LNCaP clone FGC (cell line): ENCODE results near the gene MFN2.

ENCODE experiments used
- DNase-seq: peaks from one replicate; pipeline ENCODE4 v3.0.0-alpha.2; 2011; ENCODE audit warnings: low read depth
- H3K4me3 ChIP-seq: 2 replicates; pipeline ENCODE4 v1.5.1; 2011; ENCODE audit warnings: mild to moderate bottlenecking, low read depth, low read length, control low read depth
- CTCF ChIP-seq: IDR thresholded peaks from 2 replicates; pipeline ENCODE4 v1.5.1; 2012; ENCODE audit warnings: mild to moderate bottlenecking; ENCODE audit not compliant: control insufficient read depth, insufficient read depth; ENCODE audit errors: extremely low read depth

Gene MFN2

GRCh38 chr1:12021616-12022015, 41.4 kb downstream of the MFN2 start:
- DNase-seq: no peak
- TF ChIP-seq CTCF: no peak

GRCh38 chr1:12022036-12022435, 41.8 kb downstream of the MFN2 start:
- DNase-seq: no peak
- H3K4me3 ChIP-seq: no peak overlapping the region
- no peak for TF ChIP-seq CTCF

More at GRCh38 chr1:12021616-12022015, 41.4 kb downstream of the MFN2 start:
- no peak overlapping the region for H3K4me3 ChIP-seq

GRCh38 chr1:12026586-12026985, 46.3 kb downstream of the MFN2 start:
- no peak overlapping the region for H3K4me3 ChIP-seq
- DNase-seq: no peak
- no peak for TF ChIP-seq CTCF

- TF ChIP-seq CTCF: no peak
- DNase-seq: no peak
- H3K4me3 ChIP-seq: no peak overlapping the region
Observed at GRCh38 chr1:12028248-12028647, 48.0 kb downstream of the MFN2 start.

- TF ChIP-seq CTCF: no peak
- H3K4me3 ChIP-seq: no peak overlapping the region
- DNase-seq: no peak
Observed at GRCh38 chr1:12028957-12029511, 48.8 kb downstream of the MFN2 start.

- TF ChIP-seq CTCF: no peak
- H3K4me3 ChIP-seq: no peak overlapping the region
- DNase-seq: no peak
Observed at GRCh38 chr1:12029720-12030339, 49.6 kb downstream of the MFN2 start.
